Measurements from ENCODE around the gene ING5.
A peak's percentile ranks its signal among the peaks of the same experiment; 100 is the strongest.
"Not testable (repeated sequence)": the region's sequence is repeated elsewhere in the genome, so short reads cannot be mapped to it uniquely, and the experiment has no call there.

The ING5 gene

GRCh38 chr2:241708879-241709278 is 7.0 kb downstream of the ING5 start:
- DNase-seq, result no peak

GRCh38 chr2:241719093-241719492 is 17.3 kb downstream of the ING5 start:
- DNase-seq, result no peak

- no peak for DNase-seq
Observed at GRCh38 chr2:241720099-241720498, 18.3 kb downstream of the ING5 start.

GRCh38 chr2:241720560-241720959 is 18.7 kb downstream of the ING5 start:
- no peak for DNase-seq

GRCh38 chr2:241721852-241722251 is 20.0 kb downstream of the ING5 start:
- no peak for DNase-seq

DNA sequence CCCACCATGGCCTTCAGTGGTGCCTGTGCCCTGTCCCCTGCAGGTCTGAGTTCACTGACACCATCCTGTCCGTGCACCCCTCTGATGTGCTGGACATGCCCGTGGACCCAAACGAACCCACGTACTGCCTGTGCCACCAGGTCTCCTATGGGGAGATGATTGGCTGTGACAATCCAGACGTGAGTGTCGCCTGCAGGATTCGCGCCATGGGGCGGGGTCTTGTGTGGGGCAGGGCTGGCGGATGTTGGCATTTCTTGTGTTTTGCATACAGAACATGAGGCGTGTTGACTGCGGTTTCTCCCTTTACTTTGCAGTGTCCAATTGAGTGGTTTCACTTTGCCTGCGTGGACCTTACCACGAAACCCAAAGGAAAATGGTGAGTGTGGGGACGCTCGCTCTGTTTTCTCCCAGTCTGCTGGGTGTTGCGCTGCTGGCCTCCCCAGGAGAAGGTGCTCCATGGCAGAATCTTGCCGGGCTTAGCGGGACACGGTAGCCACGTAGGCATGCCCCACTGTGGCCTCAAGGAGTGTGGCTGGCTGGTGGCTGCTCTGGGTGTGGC is 21.1 kb downstream of the ING5 start:
- DNase-seq, result no peak

- no peak for DNase-seq
Observed at GRCh38 chr2:241724259-241724974, 22.6 kb downstream of the ING5 start.

DNA sequence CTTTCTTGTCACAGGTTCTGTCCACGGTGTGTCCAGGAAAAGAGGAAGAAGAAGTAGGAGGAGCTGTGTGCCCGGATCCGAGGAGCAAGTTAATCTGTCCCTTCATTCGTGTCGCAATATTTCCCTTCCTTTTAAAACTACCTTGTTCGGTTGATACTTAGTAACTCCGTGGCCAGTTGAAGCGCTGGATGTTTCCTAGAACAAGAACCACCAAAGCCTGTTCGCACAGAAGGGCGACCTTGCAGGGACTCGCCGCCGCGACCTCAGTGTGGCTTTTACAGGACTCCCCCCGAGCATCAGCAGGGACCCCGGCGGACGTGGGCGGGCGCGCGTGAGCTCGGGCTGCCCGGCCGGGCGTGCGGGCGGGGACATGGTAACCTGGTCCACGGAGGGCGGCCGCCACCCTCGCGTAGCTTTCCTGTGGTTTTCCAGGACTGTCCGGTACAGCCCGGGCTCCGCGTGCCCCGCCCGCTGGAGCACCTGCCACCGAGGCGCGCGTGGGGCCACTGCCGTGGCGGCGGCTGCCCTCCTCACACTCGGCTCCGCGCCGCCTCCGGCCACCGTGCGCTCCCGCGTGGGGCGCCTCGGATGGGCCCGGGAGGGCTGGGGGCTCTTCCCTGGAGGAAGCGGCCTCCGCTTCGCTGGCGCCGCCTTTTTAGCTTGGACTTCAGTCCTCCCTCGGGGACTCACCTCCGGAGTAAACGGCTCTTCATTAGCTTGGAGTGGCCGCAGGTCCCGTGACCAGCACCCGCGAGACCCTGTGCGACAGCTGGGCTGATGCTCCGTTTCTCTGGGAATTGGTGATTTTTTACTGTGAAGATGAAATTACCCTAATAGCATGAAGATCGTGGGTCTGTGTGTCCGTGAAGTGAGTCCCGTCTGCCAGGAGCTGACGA is 23.4 kb downstream of the ING5 start:
- DNase-seq, result no peak

DNA sequence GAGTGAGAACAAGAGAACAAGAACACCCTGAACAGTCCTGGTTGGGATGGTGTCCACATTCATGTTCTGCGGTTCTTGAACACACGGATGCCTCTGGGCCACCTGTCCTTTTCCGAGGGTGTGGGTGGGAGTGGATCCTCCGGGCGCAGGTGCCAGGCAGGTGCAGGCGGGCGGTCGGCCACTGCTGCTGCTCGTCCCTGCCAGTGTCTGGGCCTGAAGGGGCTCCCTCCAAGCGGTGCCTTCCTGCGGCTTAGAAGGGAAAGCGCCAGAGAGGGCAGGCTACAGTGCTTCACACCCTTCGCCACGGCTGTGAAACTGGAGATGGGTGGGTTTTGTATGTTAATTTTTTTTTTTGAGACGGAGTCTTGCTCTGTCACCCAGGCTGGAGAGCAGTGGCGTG is 24.6 kb downstream of the ING5 start:
- DNase-seq, result no peak

- DNase-seq, result no peak
Observed at GRCh38 chr2:241728000-241728399, 26.2 kb downstream of the ING5 start.

GRCh38 chr2:241728627-241729026 is 26.8 kb downstream of the ING5 start:
- no peak for DNase-seq

- DNase-seq, result no peak
Observed at GRCh38 chr2:241729868-241730267, 28.0 kb downstream of the ING5 start.

DNA sequence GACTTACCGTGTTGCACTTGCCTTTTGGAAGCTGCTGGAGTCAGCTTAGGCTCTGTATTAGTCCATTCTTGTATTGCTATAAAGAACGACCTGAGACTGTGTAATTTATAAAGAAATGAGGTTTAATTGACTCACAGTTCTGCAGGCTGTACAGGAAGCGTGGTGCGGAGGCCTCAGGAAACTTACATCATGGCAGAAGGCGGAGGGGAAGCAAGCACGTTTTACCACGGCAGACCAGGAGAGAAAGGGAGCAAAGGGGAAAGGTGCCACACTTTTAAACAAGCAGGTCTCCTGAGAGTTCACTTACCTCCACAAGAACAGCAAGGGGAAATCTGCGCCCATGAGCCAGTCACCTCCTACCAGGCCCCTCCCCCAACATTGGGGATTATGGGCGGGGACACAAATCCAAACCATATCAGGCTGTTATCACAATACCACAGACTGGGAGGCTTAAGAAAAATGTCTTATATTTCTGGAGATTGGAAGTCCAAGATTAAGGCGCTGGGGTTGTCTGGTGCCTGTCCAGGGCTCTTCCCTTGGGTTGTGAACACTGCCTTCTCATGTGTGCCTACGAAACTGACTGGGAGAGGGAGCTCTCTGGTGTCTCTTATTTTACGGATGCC is 28.9 kb downstream of the ING5 start:
- DNase-seq, result no peak

DNA sequence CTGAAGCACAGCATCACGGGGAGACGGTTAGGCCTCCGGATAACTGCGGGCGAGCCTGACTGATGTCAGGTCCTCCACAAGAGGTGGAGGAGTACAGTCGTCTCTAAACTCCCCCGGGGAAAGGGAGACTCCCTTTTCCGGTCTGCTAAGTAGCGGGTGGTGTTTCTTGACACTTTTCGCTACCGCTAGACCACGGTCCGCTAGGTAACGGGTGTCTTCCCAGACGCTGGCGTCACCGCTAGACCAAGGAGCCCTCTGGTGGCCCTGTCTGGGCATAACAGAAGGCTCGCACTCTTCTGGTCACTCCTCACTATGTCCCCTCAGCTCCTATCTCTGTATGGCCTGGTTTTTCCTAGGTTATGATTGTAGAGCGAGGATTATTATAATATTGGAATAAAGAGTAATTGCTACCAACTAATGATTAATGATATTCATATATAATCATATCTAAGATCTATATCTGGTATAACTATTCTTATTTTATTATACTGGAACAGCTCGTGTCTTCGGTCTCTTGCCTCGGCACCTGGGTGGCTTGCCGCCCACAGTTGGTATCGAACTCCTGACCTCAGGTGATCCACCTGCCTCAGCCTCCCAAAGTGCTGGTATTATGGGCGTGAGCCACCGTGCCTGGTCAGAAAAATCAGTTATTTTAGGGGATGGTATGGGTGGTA is 30.8 kb downstream of the ING5 start:
- DNase-seq, result not testable (repeated sequence)

DNA sequence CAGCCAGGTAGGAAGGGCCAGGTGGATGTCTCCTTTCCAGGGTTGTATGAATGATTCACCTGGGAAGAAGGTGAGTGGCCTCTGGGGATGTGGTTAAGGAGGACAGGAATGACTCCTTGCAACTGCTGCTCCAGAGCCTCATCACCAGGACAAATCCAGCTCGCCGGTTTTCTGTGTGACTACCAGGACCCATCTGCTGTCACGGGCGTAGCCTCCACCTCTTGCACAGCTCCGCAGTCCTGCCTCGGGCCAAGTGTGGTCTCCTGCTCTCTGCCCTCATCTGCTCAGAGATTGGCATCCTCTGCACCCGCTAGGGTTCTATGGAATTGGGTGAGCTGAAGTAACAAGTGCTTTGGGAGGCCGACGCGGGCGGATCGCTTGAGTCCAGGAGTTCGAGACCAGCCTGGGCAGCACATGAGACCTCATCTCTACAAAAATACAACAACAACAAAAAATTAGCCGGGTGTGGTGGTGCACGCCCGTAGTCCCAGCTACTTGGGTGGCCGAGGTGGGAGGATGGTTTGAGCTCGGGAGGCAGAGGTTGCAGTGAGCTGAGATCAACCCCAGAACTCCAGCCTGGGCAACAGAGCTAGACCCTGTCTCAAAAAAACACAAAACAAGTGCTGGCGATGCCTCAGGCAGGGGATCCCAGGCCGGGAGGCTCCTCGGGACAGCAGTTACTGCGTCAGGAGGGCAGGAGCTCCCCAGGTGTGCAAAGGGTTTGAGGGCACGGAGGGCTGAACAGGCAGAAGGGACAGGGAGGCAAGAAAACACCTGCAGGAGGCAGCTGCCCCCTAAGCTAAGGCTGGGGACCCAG is 31.8 kb downstream of the ING5 start:
- no peak for DNase-seq

DNA sequence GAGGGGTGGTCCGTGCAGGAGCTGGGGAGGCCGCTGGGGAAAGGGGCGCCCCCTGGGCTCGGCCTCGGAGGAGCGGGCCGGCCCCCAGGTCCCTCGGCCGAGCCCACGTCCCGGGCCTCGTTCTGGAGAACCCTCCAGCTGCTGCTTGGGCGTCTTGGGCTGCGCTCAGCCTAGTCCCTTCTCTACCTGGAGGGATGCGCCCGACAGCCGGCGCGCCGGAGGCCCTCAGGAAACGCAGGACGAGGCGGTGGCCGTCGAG is 32.3 kb downstream of the ING5 start:
- DNase-seq, result no peak

DNA sequence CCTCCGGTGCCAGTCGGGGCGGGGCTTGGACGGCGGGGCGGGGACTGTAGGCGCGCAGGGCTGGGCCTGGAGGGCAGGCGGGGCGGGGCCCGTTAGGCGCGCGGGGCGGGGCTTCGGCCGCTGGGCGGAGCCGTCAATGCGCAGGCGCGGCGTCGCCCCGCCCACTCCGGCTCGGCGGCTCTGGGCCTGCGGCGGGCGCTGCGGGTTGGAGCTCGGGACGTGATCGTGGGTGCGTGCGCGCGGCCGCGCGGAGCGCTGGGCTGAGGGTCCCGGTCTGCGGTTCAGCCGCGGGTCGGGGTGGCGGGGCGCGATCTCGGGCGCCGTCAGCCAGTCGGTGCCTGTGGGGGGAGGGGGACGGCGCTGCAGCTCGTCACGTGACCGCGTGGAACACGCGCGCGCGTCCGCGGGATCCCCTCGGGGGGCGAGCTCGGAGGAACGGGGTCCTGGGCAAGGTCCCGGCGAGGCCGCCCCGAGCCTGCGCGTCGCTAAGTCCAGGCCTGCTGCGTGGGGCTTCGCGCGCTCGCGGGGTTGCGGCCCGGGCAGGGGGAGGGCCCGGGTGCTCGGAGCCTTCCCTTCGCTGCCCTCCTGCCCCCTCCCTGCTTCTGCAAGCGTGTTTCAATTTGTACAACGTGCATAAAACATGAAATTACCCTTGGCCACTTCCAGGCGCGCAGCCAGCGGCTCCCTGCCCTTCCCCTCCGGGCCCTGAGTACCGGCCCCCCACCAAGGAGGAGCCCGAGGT is 32.8 kb downstream of the ING5 start, which contains the start of gene D2HGDH:
TSS of gene D2HGDH (plus strand) at position 164 of the 742 bp plus-strand sequence. CDS start 595 bp downstream, outside the sequence.
- DNase-seq, result peak; percentile 79 to 86

DNA sequence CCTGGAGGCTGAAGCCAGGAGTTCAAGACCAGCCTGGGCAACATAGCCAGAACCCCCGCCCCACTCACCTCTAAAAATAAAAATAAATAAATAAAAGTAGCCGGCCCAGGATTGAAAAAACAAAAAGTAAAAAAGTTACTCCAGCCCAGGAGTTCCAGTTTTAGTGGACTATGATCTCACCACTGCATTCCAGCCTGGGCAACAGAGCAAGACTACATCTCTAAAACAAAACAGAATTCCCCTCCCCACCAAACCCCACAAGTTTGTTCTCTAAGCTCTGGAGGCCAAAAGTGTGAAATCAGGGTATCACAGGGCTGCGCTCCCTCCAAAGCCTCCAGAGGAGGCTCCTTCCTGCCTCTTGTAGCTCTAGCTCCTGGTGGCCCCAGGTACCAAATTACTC is 34.3 kb downstream of the ING5 start:
- no peak for DNase-seq

GRCh38 chr2:241738040-241738686 is 36.3 kb downstream of the ING5 start:
- no peak for DNase-seq

DNA sequence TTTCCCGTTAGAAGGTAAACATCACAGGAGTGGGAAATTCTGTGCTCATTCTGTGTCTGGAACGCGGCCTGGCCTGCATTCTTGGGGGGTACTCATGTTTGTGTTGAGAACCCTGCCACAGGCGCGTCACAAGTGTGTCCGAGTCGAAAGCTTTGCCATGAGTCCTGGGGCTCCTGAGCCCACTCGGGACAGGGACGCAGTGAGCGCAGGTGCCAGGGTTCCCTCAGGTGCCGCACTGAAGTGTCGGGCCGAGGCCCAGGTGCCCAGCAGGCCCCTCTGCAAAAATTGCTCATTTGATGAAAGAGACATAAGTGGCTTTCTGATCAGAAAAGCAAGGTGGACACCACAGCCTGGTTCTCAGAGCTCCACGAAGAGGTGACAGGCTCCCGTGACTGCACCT is 37.3 kb downstream of the ING5 start:
- no peak for DNase-seq

DNA sequence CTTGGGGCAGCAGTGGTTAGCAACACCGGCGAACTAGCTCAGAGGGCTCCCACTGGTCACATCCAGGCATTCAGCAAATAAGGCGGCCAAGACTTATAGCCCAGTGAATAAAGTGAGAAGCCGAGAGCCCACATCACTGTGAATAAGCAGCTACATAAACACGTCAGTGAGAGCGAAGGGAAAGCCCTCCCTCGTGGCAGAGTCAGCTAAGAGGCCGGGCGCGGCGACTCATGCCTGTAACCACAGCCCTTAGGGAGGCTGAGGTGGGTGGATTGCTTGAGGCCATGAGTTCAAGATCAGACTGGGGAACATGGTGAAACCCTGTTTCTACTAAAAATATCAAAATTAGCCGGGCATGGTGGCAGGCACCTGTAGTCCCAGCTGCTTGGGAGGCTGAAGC is 37.8 kb downstream of the ING5 start:
- DNase-seq, result no peak

Data from NCI-H2081 (cell line).